Skin of body (tissue), 2 donors: ENCODE data around the gene TOP3B. TPM values are rescaled to one million over a fixed set of nuclear protein-coding genes. Genes with fewer than 3 reads are reported as not detected.
"Not testable (repeated sequence)": the region's sequence is repeated elsewhere in the genome, so short reads cannot be mapped to it uniquely, and the experiment has no call there.

Experiments
- DNase-seq: peaks from one replicate; lab custom pipeline; 2025; lab: John Stamatoyannopoulos, UW
- total RNA-seq: library from RNA; depleted of rRNA; stranded (reverse); fragments of >200 nt; gene quantifications from one replicate; pipeline ENCODE4 v1.2.3, GENCODE V29; 2014

TOP3B gene
- total RNA-seq, 1 donor from 2014 or later: 19.7 TPM

- DNase-seq: no peak
These were observed 55.3 kb downstream of the TOP3B start for GRCh38 chr22:21927174-21927823.

- DNase-seq: no peak
These were observed 55.9 kb downstream of the TOP3B start for GRCh38 chr22:21926728-21927127.

- DNase-seq: no peak
These were observed 59.4 kb downstream of the TOP3B start for GRCh38 chr22:21923163-21923561.

GRCh38 chr22:21922370-21923162 lies 60.0 kb downstream of the TOP3B start:
- no peak for DNase-seq

- DNase-seq: no peak
These were observed 60.9 kb downstream of the TOP3B start for GRCh38 chr22:21921729-21922128.

- DNase-seq: no peak
These were observed 61.3 kb downstream of the TOP3B start for GRCh38 chr22:21921184-21921721.

- DNase-seq: no peak
These were observed 62.0 kb downstream of the TOP3B start for GRCh38 chr22:21920341-21921183.

GRCh38 chr22:21919526-21920307 lies 62.9 kb downstream of the TOP3B start:
- DNase-seq: no peak

GRCh38 chr22:21918466-21919185 lies 64.0 kb downstream of the TOP3B start:
- DNase-seq: no peak

- DNase-seq: no peak
These were observed 64.7 kb downstream of the TOP3B start for GRCh38 chr22:21917959-21918261.

GRCh38 chr22:21917181-21917958 lies 65.2 kb downstream of the TOP3B start:
- no peak for DNase-seq

- DNase-seq: no peak
These were observed 66.2 kb downstream of the TOP3B start for GRCh38 chr22:21916309-21916918.

- no peak for DNase-seq
These were observed 66.8 kb downstream of the TOP3B start for GRCh38 chr22:21915624-21916308.

- not testable (repeated sequence) for DNase-seq
These were observed 68.4 kb downstream of the TOP3B start for GRCh38 chr22:21914033-21914642.

- not testable (repeated sequence) for DNase-seq
These were observed 72.2 kb downstream of the TOP3B start for GRCh38 chr22:21910367-21910766.

GRCh38 chr22:21909871-21910270 lies 72.7 kb downstream of the TOP3B start:
- no peak for DNase-seq

- no peak for DNase-seq
These were observed 74.7 kb downstream of the TOP3B start for GRCh38 chr22:21907638-21908522.
